HG03159 (cell line): ENCODE data around the gene SZT2.

Source experiments
- ATAC-seq: cut with Tn5 transposase; IDR thresholded peaks from one replicate; pipeline ENCODE4 v1.9.1; 2021; ENCODE audit warnings: mild to moderate bottlenecking, moderate library complexity; ENCODE audit not compliant: unreplicated experiment

The SZT2 gene

GRCh38 chr1:43389326-43390313 is at the start of gene SZT2, which contains the start of gene MED8:
SZT2 (plus strand) TSS chr1:43389899; CDS start chr1:43389969, 70 bp downstream.
MED8 (minus strand) TSS chr1:43389800; CDS start chr1:43389764, 36 bp downstream.
- peak; percentile 86 for ATAC-seq

GRCh38 chr1:43340559-43340958 is 49.1 kb upstream of the SZT2 start:
- no peak for ATAC-seq

DNA sequence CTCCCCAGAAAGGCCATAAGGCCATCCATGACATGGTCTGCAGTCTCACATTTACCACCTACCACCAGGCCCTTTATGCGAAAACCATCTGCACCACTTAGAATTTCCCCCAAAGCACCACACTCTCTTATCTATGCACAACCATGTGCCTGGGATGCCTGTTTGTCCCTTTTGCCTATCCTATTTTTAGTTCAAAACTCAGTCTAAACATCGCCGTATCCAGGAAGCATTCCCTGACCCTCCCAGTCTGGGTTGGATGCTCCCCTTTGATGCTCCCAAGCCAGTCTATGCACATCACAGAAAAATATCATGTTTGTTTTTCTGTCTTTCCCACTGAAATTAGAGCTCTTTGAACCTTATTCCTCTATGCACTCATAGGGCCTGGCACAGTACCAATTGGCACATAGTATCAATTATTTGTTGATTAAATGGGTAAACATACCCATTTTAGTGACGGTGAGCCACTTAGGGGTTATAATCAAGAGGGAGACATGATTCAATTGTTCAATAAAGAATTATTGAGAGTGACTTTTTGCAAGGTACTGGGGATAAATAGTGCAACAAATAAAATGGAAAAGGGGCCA is 45.3 kb upstream of the SZT2 start:
- no peak for ATAC-seq

DNA sequence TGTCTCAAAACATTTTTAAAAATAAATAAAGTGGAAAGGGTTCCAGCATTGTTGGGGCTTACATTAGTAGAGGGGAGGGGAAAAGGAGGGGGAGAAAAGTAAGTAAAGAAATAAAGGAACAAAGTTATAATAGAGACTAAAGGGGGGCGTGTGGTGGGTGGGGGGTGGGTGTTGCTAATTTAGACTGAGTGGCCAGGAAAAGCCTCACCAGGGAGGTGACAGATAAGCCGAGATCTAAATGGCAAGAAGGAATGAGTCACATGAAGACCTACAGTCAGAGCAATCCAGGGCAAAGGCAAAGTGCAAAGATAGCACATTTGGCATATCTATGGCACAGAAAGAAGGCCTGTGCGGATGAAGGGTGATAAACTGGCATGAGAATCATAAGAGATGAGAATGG is 44.6 kb upstream of the SZT2 start:
- no peak for ATAC-seq

- ATAC-seq, result no peak
These were observed 43.1 kb upstream of the SZT2 start for GRCh38 chr1:43346636-43347035.

DNA sequence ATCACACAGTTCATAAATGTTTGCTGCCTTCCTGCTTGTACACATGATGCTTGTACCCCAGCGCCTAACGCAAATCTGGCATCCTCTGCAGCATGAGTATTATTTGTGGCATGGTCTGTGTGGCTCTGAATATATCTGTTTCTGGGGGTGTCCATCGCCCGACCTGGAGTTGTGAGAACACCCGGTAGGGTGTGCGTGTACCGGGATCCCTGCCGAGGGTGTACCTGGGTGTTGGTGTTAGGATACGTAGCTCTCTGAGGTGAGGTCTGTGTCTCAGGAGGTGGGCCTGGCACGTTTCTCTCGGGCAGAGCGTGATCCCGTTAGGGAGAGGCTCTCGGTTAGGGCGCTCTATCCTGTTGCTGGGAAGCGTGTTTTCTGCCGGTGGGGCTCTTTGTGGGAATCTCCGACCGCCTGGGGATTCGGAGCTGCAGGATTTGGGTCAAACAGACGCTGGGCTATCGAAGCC is 41.3 kb upstream of the SZT2 start:
- ATAC-seq, result no peak

- peak; percentile 72 for ATAC-seq
These were observed 40.7 kb upstream of the SZT2 start for GRCh38 chr1:43348809-43349593.

GRCh38 chr1:43349594-43350306 is 39.9 kb upstream of the SZT2 start:
- ATAC-seq, result no peak

DNA sequence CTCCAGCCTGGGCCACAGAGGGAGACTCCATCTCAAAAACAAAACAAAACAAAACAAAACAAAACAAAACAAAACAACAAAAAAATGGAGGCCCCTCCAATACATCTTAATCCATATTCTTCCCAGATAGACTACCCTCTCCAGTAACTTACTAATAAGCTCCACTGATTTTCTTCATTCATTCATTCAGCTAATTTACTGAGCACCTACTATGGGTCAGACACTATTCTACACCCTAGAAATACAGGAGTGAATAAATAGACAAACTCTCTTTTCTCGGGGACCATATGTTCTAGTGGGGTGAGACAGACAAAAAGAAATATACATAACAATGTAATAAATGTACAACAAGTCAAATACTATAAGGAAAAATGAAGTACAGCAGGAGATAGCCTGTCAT is 38.7 kb upstream of the SZT2 start:
- ATAC-seq, result no peak

- no peak for ATAC-seq
These were observed 38.0 kb upstream of the SZT2 start for GRCh38 chr1:43351421-43352350.

- ATAC-seq, result no peak
These were observed 37.4 kb upstream of the SZT2 start for GRCh38 chr1:43352351-43352705.

GRCh38 chr1:43352881-43353280 is 36.8 kb upstream of the SZT2 start:
- ATAC-seq, result no peak

DNA sequence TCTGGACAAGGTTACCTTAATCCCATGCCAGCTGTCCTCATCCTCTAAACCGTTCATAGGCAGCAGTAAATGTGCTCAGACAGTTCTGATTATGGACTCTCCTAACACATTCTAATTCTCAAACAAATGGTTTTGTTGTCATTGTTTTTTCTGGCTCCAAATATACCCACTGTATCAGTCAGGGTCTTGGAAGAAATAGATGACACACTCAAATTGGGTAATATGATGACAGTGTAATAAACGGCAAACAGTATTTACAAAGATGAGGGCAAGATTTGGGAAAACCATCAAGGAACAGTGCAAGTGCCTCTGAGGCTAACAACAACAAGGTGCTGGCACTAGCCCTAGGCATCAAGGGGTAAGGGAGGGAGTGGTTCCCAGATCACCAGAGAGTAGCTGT is 35.2 kb upstream of the SZT2 start:
- no peak for ATAC-seq

- no peak for ATAC-seq
These were observed 34.8 kb upstream of the SZT2 start for GRCh38 chr1:43354936-43355335.

DNA sequence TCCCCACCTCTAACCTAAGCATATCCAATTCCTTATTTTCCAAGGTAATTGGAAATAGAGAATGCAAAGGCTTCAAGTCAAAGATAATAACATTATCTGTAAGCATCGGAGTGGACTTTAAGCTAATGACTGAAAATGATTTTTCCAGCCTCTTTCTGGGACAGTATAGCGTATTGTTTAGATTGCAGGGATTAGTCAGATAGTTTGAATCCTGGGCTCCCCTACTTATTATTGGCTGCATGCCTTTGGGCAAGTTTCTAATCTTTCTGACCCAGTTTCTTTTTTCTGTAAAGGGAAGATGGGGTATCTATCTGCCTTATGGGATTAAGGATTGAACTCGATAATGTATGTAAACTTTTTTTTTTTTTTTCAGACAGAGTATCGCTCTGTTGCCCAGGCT is 32.4 kb upstream of the SZT2 start:
- ATAC-seq, result no peak

DNA sequence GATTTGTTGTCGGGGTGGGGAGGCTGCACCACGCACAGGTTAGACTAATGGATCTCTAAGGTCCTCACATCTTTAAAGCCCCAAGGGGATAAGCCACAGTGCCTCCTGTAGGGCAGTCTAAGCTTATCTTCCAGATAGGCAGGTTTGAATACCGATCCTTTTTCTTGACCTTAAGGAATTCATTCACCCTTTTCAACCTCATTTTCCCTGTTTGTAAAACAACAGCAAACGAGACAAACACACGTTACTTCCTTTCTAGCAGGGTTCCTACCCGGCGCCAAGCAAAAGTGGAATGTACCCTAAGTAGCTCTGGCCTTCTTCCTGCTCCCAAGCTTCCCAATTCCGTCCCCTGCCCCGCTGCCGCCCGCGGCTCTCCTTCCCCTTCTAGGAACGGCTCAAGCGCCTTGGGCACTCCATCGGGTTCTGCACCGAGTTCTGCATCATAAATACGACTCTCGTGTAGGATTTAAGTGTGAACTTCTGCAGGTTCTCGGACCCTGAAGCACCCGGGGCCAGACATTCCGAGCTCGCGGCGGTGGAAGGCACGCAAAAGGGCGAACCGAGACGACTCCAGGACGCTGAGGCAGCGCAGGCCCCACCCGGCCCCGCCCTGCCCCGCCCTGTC is 31.5 kb upstream of the SZT2 start:
- peak; percentile 2 for ATAC-seq

- ATAC-seq, result peak; percentile 94
These were observed 30.7 kb upstream of the SZT2 start, which contains the start of gene CDC20 for GRCh38 chr1:43358746-43359693. CDC20 (plus strand) TSS chr1:43358981; CDS start chr1:43359216, 235 bp downstream.

DNA sequence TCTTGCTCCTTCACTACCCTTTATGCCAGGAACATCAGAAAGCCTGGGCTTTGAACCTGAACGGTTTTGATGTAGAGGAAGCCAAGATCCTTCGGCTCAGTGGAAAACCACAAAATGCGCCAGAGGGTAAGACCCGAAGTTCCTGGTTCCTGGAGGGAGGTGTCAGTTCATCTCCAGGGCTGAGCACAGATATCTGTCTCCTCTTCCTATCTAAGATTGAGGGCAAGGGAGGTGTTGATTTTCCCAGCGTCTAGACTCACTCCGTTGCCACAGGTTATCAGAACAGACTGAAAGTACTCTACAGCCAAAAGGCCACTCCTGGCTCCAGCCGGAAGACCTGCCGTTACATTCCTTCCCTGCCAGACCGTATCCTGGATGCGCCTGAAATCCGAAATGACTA is 30.0 kb upstream of the SZT2 start:
- ATAC-seq, result no peak
